ENCODE results near the gene HINT3. TPM values are rescaled to one million over a fixed set of nuclear protein-coding genes. Genes with fewer than 3 reads are reported as not detected.

HINT3 gene
- total RNA-seq, 1 experiment from 2014 or later: 12.7 TPM

GRCh38 chr6:125947615-125948014 lies 9.0 kb upstream of the HINT3 start:
- Histone ChIP-seq H3K9me3 (ENCODE audit: control insufficient read depth in 1 of 2, insufficient read depth in 1 of 2, low read depth in 1 of 2, low read length in 2 of 2) (no peaks in the 10 kb centered on the region), H3K79me2 (ENCODE audit: insufficient read depth, low read length) (no peaks in the 10 kb centered on the region), H3K36me3 (ENCODE audit: control insufficient read depth in 1 of 2, insufficient read depth in 2 of 2, low read length in 2 of 2) (no peaks in the 10 kb centered on the region), H2AFZ (ENCODE audit: low read depth, low read length, poor library complexity, severe bottlenecking) (no peak overlapping the region), H3K4me1 (ENCODE audit: control insufficient read depth in 1 of 2, insufficient read depth in 2 of 2, low read length in 2 of 2) (peaks cover 6 to 7% of the 10 kb centered on the region in 2 experiments; a peak in 3 of 4 replicates), H3K4me2 (ENCODE audit: low read length) (no peak overlapping the region), H3K27ac (ENCODE audit: low read depth, low read length) (no peak overlapping the region), H4K20me1 (ENCODE audit: insufficient read depth) (no peaks in the 10 kb centered on the region), H3K4me3 (replicated peaks in 1 of 2; ENCODE audit: low read depth in 1 of 2, low read length in 2 of 2) (no peak overlapping the region), H3K9ac (ENCODE audit: low read length) (no peak overlapping the region), H3K27me3 (ENCODE audit: insufficient read depth, low read length) (no peaks in the 10 kb centered on the region), H3K9me2 (ENCODE audit: insufficient read depth) (no peaks in the 10 kb centered on the region)
- no TSS peak for BruUV-seq (replicated peaks)
- RAD21 ChIA-PET (ENCODE audit: low non-redundant PET in 1 of 2, low total read pairs in 2 of 2, uncharacterized antibody in 2 of 2, unreplicated experiment in 2 of 2): no interaction called here
- CTCF ChIA-PET: interaction anchor here (1.8 kb wide), 1 partner anchor 9 kb away, joined by 10 read pairs; the partner anchor contains the start of gene HINT3
- DNase-seq (ENCODE audit: low read depth, low spot score) (no peak), ATAC-seq (no peak)
- POLR2A ChIA-PET: no interaction called here
- intact Hi-C loops (cut with micrococcal nuclease): no loop called here
- TF ChIP-seq REST (IDR thresholded peaks at IDR 0.05; ENCODE audit: low read depth) (no peak), SP1 (IDR thresholded peaks at IDR 0.05; ENCODE audit: low read depth) (no peak), TCF7L2 (IDR thresholded peaks at IDR 0.05; ENCODE audit: borderline replicate concordance, extremely low read depth, insufficient read depth, insufficient read length) (no peak), CTCF (IDR thresholded peaks at IDR 0.05 in 2 of 3, conservative IDR thresholded peaks at IDR 0.05 in 1 of 3; ENCODE audit: borderline replicate concordance in 1 of 3, insufficient read depth in 1 of 3, low read depth in 2 of 3, low read length in 2 of 3) (no peak), RAD21 (IDR thresholded peaks at IDR 0.05; ENCODE audit: low read depth) (no peak), CBX3 (IDR thresholded peaks at IDR 0.05; ENCODE audit: low read depth) (no peak), ELF1 (IDR thresholded peaks at IDR 0.05; ENCODE audit: borderline replicate concordance, low read depth) (no peak), JUND (IDR thresholded peaks at IDR 0.05) (no peak), YY1 (IDR thresholded peaks at IDR 0.05; ENCODE audit: extremely low read depth, insufficient replicate concordance, low read depth, low read length) (no peak), SRF (IDR thresholded peaks at IDR 0.05; ENCODE audit: low read depth) (no peak), SIN3A (IDR thresholded peaks at IDR 0.05; ENCODE audit: low read depth) (no peak), EZH2 (IDR thresholded peaks at IDR 0.05) (no peak)
